Activated naive CD4-positive, alpha-beta T cell treated with anti-CD3 and anti-CD28 coated beads, Interleukin-2, amount 50 U/mL, for 72 hours (primary cell): ENCODE results near the gene STMP1. TPM values are rescaled to one million over a fixed set of nuclear protein-coding genes. Genes with fewer than 3 reads are reported as not detected.

Source experiments
- ATAC-seq, 2 donors: fragments of 150-1000 bp; cut with Tn5 transposase; 2 replicates each; pipeline ENCODE4 v1.10.0; 2021; ENCODE audit warnings: mild to moderate bottlenecking in 2 of 2, moderate library complexity in 2 of 2
- DNase-seq, 2 donors: peaks; one replicate each; pipeline ENCODE4 v3.0.0; 2021 to 2022; ENCODE audit warnings: low spot score in 2 of 2
- H3K27ac Mint-ChIP-seq, 2 donors: one replicate each; pipeline ENCODE4 v1.8.0; 2022; ENCODE audit warnings: mild to moderate bottlenecking in 2 of 2, mixed read lengths in 2 of 2
- H3K36me3 Mint-ChIP-seq, 2 donors: one replicate each; pipeline ENCODE4 v1.8.0; 2022; ENCODE audit warnings: mixed read lengths in 2 of 2
- H3K9me3 Mint-ChIP-seq, 2 donors: one replicate each; pipeline ENCODE4 v1.8.0; 2022; ENCODE audit warnings: mixed read lengths in 2 of 2
- total RNA-seq, 2 donors: library from RNA; stranded (reverse); gene quantifications; one replicate each; pipeline ENCODE4 v1.2.3, GENCODE V29; 2022

STMP1 gene
- total RNA-seq, 2 donors from 2014 or later = 16.6 to 17.0 TPM

DNA sequence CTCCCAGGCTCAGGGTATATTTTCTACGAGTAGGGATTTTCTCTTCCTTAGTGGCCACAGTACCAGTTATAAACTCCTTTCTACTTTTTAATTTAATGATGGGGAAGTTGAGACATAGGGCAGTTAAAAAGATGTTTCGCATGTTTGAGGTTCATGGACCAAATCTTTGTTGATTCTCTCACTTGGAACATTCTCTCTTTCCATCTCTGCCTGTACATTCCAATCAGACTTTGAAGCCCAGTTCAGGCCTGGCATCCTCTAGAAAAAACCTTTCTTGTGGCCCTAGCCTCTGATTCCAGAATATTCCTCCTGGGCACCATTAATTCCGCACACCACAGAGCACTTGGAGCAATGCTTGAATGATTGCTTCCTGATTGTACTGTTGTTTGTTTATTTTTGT is 47.2 kb downstream of the STMP1 start:
- DNase-seq = no peak
- ATAC-seq = no peak
- H3K27ac Mint-ChIP-seq = no peak overlapping the region
- no peaks in the 10 kb centered on the region for H3K9me3 Mint-ChIP-seq
- no peaks in the 10 kb centered on the region for H3K36me3 Mint-ChIP-seq

- no peaks in the 10 kb centered on the region for H3K9me3 Mint-ChIP-seq
- H3K36me3 Mint-ChIP-seq = no peaks in the 10 kb centered on the region
- peak in 1 of 2 donors; percentile 26 for DNase-seq
- no peak overlapping the region for H3K27ac Mint-ChIP-seq
- ATAC-seq = peak; percentile 55 to 59
Observed at GRCh38 chr7:135710417-135711138, 48.3 kb downstream of the STMP1 start.

DNA sequence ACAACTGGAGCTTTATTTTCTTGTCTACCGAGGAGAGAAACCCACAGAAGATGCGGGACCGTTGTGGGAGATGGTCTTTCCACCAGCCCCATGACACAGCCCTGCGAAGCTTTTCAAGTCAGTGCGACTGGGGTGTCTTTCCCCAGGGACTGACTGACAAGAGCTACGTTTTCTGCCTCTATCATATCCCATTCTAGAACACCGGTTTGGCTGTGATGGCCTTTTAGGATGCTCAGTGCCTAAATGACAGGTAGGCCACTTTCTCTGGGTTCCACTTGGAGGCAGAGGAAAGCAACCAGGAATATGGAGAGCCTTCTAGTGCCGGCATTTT is 48.8 kb downstream of the STMP1 start:
- Mint-ChIP-seq H3K9me3 (no peaks in the 10 kb centered on the region), H3K27ac (no peak overlapping the region), H3K36me3 (no peaks in the 10 kb centered on the region)
- no peak for DNase-seq
- peak; percentile 13 to 32 for ATAC-seq

GRCh38 chr7:135712182-135712782 is 50.0 kb downstream of the STMP1 start:
- DNase-seq (no peak), ATAC-seq (no peak)
- Mint-ChIP-seq H3K9me3 (no peaks in the 10 kb centered on the region), H3K27ac (no peak overlapping the region), H3K36me3 (no peaks in the 10 kb centered on the region)

DNA sequence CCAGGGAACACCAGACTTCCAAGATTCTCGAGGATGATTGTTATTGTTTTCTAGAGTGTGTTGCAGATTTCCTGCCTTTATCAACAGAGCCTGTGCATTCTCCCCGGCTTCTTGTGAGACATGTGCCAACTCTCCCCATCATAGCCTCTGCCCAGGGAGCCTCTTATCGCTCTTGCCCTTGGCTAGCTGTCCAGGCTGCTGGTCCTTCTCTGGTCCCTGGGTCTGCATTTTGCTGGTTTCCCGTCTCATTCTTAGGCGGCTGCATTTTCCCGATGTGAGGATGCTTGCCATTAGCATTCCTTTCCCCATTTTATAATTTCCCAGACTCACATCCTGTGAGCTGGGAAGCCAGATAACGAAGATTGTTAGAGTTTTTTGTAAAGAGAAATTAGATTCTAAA is 50.5 kb downstream of the STMP1 start:
- DNase-seq = no peak
- H3K27ac Mint-ChIP-seq = no peak overlapping the region
- no peak for ATAC-seq
- H3K9me3 Mint-ChIP-seq = no peaks in the 10 kb centered on the region
- no peaks in the 10 kb centered on the region for H3K36me3 Mint-ChIP-seq

DNA sequence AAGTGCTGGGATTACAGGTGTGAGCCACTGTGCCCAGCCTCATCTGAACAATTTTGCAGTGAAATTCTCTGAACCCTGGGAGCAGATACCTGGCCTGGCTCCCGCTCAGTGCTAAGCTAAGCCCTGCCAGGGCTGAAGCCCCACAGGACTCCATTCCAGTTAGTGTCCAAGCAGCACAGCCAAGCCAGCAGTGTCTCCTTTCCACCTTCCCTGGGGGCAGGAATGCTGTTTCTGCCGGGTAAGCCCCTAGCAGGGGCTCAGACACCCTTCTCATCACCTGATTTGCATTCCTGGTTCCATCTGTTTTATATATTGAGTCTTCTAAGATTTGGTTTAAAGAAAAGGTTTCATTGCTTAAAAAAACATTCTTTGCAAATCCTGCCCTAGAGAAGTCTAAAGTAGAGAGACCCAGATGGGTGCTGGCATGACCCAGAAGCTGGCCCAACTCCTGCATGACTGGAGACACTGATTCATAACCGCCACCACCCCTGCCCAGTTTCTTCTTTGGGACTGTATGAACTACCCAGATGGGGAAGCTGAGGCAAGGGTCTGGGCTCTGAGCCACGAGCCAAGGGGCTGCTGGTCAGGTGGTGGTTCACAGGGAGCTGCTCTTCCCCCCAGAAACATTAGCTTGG is 51.6 kb downstream of the STMP1 start:
- DNase-seq (no peak), ATAC-seq (no peak)
- Mint-ChIP-seq H3K9me3 (no peaks in the 10 kb centered on the region), H3K27ac (no peak overlapping the region), H3K36me3 (no peaks in the 10 kb centered on the region)

GRCh38 chr7:135714534-135715009 is 52.3 kb downstream of the STMP1 start:
- no peak overlapping the region for H3K27ac Mint-ChIP-seq
- no peaks in the 10 kb centered on the region for H3K36me3 Mint-ChIP-seq
- no peak for ATAC-seq
- no peaks in the 10 kb centered on the region for H3K9me3 Mint-ChIP-seq
- DNase-seq = no peak

GRCh38 chr7:135715055-135715522 is 52.8 kb downstream of the STMP1 start:
- ATAC-seq (no peak), DNase-seq (no peak)
- Mint-ChIP-seq H3K9me3 (no peaks in the 10 kb centered on the region), H3K27ac (no peak overlapping the region), H3K36me3 (no peaks in the 10 kb centered on the region)

DNA sequence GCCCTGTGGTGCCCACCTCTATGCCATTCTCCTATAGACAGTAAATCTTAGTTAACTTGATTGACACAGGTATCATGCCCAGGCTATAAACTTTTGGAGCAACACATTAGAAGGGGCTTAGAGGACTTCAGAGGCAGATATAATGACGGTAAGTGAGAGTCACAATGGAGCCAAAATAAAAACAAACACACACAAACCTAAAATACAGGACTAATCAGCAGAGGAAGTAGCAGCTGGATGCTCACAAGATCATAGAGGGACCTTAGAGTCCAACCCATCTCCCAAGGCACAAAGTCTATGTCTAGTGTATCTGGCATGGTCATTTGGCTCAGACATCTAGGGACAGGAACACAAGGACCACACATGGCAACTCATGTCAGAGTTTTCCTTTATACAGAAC is 53.4 kb downstream of the STMP1 start:
- no peak overlapping the region for H3K27ac Mint-ChIP-seq
- no peaks in the 10 kb centered on the region for H3K9me3 Mint-ChIP-seq
- no peaks in the 10 kb centered on the region for H3K36me3 Mint-ChIP-seq
- DNase-seq (no peak), ATAC-seq (no peak)

- no peaks in the 10 kb centered on the region for H3K36me3 Mint-ChIP-seq
- no peak overlapping the region for H3K27ac Mint-ChIP-seq
- no peak for DNase-seq
- ATAC-seq = no peak
- H3K9me3 Mint-ChIP-seq = no peaks in the 10 kb centered on the region
Observed at GRCh38 chr7:135716677-135717238, 54.4 kb downstream of the STMP1 start.

GRCh38 chr7:135717693-135718092 is 55.4 kb downstream of the STMP1 start:
- H3K9me3 Mint-ChIP-seq = no peaks in the 10 kb centered on the region
- DNase-seq = no peak
- H3K27ac Mint-ChIP-seq = no peak overlapping the region
- ATAC-seq = no peak
- H3K36me3 Mint-ChIP-seq = no peaks in the 10 kb centered on the region

DNA sequence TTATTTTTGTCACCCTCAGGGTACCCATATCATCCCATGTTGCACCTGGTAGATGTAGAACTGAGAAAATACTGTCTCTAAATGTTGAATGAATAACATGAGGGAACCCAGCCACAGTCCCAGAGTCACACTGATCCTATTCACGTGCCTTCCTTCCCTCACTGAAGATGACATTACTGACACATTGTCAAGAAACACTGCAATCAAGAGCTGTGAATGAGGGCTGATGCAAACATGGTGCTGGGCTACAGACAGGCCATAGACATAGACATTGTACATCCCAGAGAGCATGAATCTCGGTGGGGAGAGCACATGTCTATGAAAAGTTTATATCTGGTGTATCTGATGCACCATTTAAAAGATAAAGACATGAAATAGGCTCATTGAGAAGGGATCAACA is 55.9 kb downstream of the STMP1 start:
- Mint-ChIP-seq H3K27ac (no peak overlapping the region), H3K36me3 (no peaks in the 10 kb centered on the region), H3K9me3 (no peaks in the 10 kb centered on the region)
- DNase-seq (no peak), ATAC-seq (no peak)

DNA sequence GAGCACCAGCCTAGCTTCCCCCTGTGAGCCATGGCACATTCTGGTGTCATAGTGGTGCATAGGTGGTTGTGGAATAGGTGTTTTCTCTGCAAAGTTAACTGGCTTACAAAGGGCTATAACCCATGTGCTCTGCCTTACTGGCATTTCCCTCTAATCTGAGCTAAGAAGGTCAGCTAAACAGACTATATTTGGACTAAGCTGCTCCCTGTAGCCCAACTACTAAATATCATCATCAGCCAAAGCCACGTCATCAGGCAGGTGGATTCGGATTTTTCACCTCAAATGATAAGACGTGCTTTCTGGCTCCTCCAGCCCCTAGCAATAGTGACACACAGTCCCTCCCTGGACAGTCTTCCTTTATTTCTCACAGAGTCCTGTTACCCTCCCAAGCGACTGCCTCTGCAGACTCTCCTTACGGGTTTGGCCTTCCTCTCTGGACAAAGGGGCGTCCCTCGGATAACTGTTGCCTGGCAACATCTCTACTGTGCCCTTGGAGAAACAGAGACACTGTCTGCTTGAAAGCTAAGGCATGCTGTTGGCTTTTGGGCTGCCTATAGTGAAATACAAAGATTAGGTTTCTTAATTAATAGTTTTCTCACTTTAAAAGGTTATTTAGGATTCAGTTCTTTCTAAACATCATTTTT is 56.6 kb downstream of the STMP1 start:
- ATAC-seq (no peak), DNase-seq (no peak)
- Mint-ChIP-seq H3K27ac (no peak overlapping the region), H3K9me3 (no peaks in the 10 kb centered on the region), H3K36me3 (no peaks in the 10 kb centered on the region)

- H3K36me3 Mint-ChIP-seq = no peaks in the 10 kb centered on the region
- ATAC-seq = no peak
- no peaks in the 10 kb centered on the region for H3K9me3 Mint-ChIP-seq
Observed at GRCh38 chr7:135719688-135720087, 57.4 kb downstream of the STMP1 start.

GRCh38 chr7:135721198-135721820 is 59.0 kb downstream of the STMP1 start:
- Mint-ChIP-seq H3K9me3 (no peaks in the 10 kb centered on the region), H3K27ac (no peak overlapping the region)
- no peak for ATAC-seq

More at GRCh38 chr7:135719688-135720087, 57.4 kb downstream of the STMP1 start:
- peak overlapping the region in 1 of 2 donors; percentile 58 for H3K27ac Mint-ChIP-seq
- DNase-seq = no peak

GRCh38 chr7:135723411-135723810 is 61.1 kb downstream of the STMP1 start:
- DNase-seq (no peak), ATAC-seq (no peak)
- no peak overlapping the region for H3K27ac Mint-ChIP-seq
- H3K36me3 Mint-ChIP-seq = no peaks in the 10 kb centered on the region
- no peaks in the 10 kb centered on the region for H3K9me3 Mint-ChIP-seq

More at GRCh38 chr7:135721198-135721820, 59.0 kb downstream of the STMP1 start:
- DNase-seq = no peak
- no peaks in the 10 kb centered on the region for H3K36me3 Mint-ChIP-seq
